ENCODE measurements around the gene C12orf76. TPM values are rescaled to one million over a fixed set of nuclear protein-coding genes. Genes with fewer than 3 reads are reported as not detected.

The C12orf76 gene
- total RNA-seq, 3 donors from 2014 or later = 8.5 to 12.5 (median 8.8) TPM

GRCh38 chr12:110046451-110047187 lies 1.7 kb downstream of the C12orf76 start:
- ATAC-seq (no peak), DNase-seq (no peak)
- TF ChIP-seq, protein P1, sequence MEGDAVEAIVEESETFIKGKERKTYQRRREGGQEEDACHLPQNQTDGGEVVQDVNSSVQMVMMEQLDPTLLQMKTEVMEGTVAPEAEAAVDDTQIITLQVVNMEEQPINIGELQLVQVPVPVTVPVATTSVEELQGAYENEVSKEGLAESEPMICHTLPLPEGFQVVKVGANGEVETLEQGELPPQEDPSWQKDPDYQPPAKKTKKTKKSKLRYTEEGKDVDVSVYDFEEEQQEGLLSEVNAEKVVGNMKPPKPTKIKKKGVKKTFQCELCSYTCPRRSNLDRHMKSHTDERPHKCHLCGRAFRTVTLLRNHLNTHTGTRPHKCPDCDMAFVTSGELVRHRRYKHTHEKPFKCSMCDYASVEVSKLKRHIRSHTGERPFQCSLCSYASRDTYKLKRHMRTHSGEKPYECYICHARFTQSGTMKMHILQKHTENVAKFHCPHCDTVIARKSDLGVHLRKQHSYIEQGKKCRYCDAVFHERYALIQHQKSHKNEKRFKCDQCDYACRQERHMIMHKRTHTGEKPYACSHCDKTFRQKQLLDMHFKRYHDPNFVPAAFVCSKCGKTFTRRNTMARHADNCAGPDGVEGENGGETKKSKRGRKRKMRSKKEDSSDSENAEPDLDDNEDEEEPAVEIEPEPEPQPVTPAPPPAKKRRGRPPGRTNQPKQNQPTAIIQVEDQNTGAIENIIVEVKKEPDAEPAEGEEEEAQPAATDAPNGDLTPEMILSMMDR (IDR thresholded peaks at IDR 0.05) = no peak
- Histone ChIP-seq H3K36me3 (ENCODE audit: low read depth) (no peaks in the 10 kb centered on the region), H3K4me3 (no peak overlapping the region), H3K4me1 (ENCODE audit: low read depth) (peaks cover 16% of the 10 kb centered on the region), H3K9me3 (no peaks in the 10 kb centered on the region)
- intact Hi-C loops (cut with DNase I, micrococcal nuclease) = no loop called here

DNA sequence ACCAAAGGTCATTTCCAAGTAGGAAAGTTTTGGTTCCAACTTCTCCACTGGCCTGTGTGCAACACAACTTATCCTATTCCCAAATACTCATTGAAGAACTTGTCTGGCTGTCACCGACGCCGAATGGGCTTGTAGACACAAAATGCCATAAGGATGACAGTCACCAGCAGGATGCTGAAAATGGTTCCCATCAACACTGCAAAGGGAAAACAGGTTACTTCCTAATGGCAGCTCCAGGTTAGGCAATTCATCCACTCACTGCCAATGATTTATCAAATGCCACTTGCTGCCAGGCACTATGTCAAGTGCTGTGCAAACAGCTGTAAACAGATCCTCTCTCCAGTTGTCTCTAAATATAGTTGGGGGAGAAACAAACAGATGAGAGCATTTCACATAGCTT lies 6.1 kb downstream of the C12orf76 start:
- ATAC-seq (no peak), DNase-seq (no peak)
- intact Hi-C loops (cut with DNase I, micrococcal nuclease) = no loop called here
- Histone ChIP-seq H3K9me3 (no peaks in the 10 kb centered on the region), H3K36me3 (ENCODE audit: low read depth) (no peaks in the 10 kb centered on the region), H3K4me3 (no peak overlapping the region), H3K4me1 (ENCODE audit: low read depth) (peaks cover 22% of the 10 kb centered on the region)
- TF ChIP-seq, protein P1 (IDR thresholded peaks at IDR 0.05) = no peak

DNA sequence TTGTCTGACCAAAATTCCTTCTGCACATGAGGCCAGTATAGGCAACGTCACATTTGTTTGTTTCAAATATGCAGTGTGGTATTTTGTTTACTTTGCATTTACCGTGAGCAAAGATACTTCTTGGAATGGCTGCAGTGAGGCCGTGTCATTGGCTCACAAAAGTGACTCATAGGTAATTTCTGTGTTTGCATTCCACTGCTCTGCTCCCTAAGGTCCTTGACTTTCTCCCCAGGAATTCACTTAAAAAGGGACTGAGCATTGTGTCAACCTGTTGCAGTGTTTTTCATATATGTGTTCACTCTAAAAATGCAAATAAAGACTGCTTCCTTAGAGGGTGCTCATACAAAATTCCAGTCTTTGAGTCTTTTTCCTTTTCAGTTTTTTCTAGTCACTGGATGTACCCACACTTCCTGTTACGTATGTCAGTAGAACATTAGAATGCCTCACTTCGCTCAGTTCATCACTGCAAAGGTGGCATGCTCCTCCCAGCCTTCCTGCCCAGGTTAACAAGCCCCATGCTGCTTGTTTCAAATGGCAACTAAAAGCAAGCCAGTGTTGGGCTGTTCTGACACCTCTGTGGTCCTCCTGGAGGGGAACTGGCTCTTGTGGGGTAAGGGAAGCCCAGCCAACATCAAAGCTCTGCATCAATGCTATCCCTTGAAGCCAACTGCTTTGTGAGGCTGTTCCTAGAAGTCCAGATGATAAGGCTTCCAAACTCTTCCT lies 9.1 kb downstream of the C12orf76 start:
- H3K4me3 ChIP-seq = no peak overlapping the region
- H3K36me3 ChIP-seq (ENCODE audit: low read depth) = no peaks in the 10 kb centered on the region
- TF ChIP-seq, protein P1 (IDR thresholded peaks at IDR 0.05) = no peak
- peak; percentile 94 for ATAC-seq
- DNase-seq = peak in 2 of 3 donors; percentile 52 to 55
- H3K9me3 ChIP-seq = no peaks in the 10 kb centered on the region
- H3K4me1 ChIP-seq (ENCODE audit: low read depth) = peaks cover 17% of the 10 kb centered on the region
- intact Hi-C loops (cut with DNase I, micrococcal nuclease) = no loop called here

- ATAC-seq (no peak), DNase-seq (no peak)
- H3K9me3 ChIP-seq = no peaks in the 10 kb centered on the region
- H3K36me3 ChIP-seq (ENCODE audit: low read depth) = no peaks in the 10 kb centered on the region
- H3K4me1 ChIP-seq (ENCODE audit: low read depth) = peaks cover 17% of the 10 kb centered on the region
- intact Hi-C loops (cut with DNase I, micrococcal nuclease) = no loop called here
- no peak overlapping the region for H3K4me3 ChIP-seq
- TF ChIP-seq, protein P1 (IDR thresholded peaks at IDR 0.05) = no peak
Measured at GRCh38 chr12:110038741-110039084, 9.6 kb downstream of the C12orf76 start.

DNA sequence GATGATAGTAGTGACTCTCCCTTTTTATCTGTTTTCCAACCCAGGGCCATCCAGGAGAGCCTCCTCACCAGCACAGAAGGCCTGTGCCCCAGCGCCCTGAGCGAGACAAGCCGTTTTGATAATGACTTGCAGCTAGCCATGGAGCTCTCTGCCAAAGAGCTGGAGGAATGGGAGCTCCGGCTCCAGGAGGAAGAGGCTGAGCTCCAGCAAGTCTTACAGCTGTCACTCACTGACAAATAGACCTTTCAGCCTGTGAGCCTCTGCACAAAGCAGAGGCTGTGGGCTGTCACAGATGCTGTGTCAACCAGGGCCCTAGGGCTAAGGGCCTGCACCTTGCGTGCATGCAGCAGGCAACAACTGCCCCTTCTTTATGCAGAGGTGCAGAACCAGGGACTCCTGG lies 11.0 kb downstream of the C12orf76 start:
- no peaks in the 10 kb centered on the region for H3K36me3 ChIP-seq (ENCODE audit: low read depth)
- ATAC-seq = no peak

More for the DNA sequence above, 11.0 kb downstream of the C12orf76 start:
- TF ChIP-seq, protein P1 (IDR thresholded peaks at IDR 0.05) = no peak
- Histone ChIP-seq H3K9me3 (no peaks in the 10 kb centered on the region), H3K4me3 (no peak overlapping the region), H3K4me1 (ENCODE audit: low read depth) (peaks cover 17% of the 10 kb centered on the region)
- DNase-seq = no peak
- intact Hi-C loops (cut with DNase I, micrococcal nuclease) = no loop called here

Data from mucosa of descending colon (tissue), 3 donors.